K562 (cell line): Measurements from ENCODE around the gene HSD17B1. TPM values are rescaled to one million over a fixed set of nuclear protein-coding genes. Genes with fewer than 3 reads are reported as not detected.
A peak's percentile ranks its signal among the peaks of the same experiment; 100 is the strongest.

Source experiments
- FOXP1 ChIP-seq: sonication (generic); formaldehyde crosslinking; IDR thresholded peaks from 2 replicates; pipeline ENCODE4 v1.8.0; 2022; ENCODE audit warnings: mild to moderate bottlenecking, missing genetic modification reagents
- HMGXB4 ChIP-seq: sonication (generic); formaldehyde crosslinking; IDR thresholded peaks from 2 replicates; pipeline ENCODE4 v1.8.1; 2023; ENCODE audit warnings: mild to moderate bottlenecking, missing genetic modification reagents
- IRF2 ChIP-seq: sonication (generic); formaldehyde crosslinking; IDR thresholded peaks from 2 replicates; pipeline ENCODE4 v1.8.1; 2022; ENCODE audit warnings: mild to moderate bottlenecking, missing genetic modification reagents
- MLLT1 ChIP-seq, 2 experiments: fragments of 450-650 bp; IDR thresholded peaks; 2 replicates each; pipeline ENCODE4 v1.6.1; 2016
- SIN3A ChIP-seq, 2 experiments: fragments of 150-350 bp in 1 of 2; IDR thresholded peaks; 2 replicates each; pipeline ENCODE4 v1.6.1; 2011 to 2016; ENCODE audit warnings: borderline replicate concordance in 2 of 2, low read depth in 2 of 2, low read length in 2 of 2, mild to moderate bottlenecking in 2 of 2, moderate library complexity in 2 of 2; ENCODE audit not compliant: control insufficient read depth in 1 of 2
- SMAD1 ChIP-seq: fragments of 150-350 bp; IDR thresholded peaks from 2 replicates; pipeline ENCODE4 v1.6.1; 2014; ENCODE audit warnings: low read length, low read depth; ENCODE audit not compliant: partially characterized antibody
- SNAPC5 ChIP-seq: fragments of 250-450 bp; sonication (Bioruptor Pico); IDR thresholded peaks from 2 replicates; pipeline ENCODE4 v1.8.0; 2021; ENCODE audit warnings: moderate library complexity, mild to moderate bottlenecking, inconsistent platforms
- TAF1 ChIP-seq: IDR thresholded peaks from 2 replicates; pipeline ENCODE4 v1.6.1; 2011; ENCODE audit warnings: mild to moderate bottlenecking, low read length, moderate library complexity; ENCODE audit not compliant: insufficient read depth, control insufficient read depth, severe bottlenecking; ENCODE audit errors: extremely low read depth
- U2AF1 ChIP-seq: fragments of 200-400 bp; formaldehyde crosslinking; optimal IDR thresholded peaks from 2 replicates; pipeline ENCODE3; 2017; ENCODE audit warnings: mild to moderate bottlenecking, low read depth, low read length, moderate library complexity
- ZC3H11A ChIP-seq: IDR thresholded peaks from 2 replicates; pipeline ENCODE4 v1.6.1; 2012; ENCODE audit warnings: low read depth, low read length, improper control_type of control experiment
- ZNF398 ChIP-seq: fragments of 250-450 bp; sonication (Bioruptor Pico); IDR thresholded peaks from 2 replicates; pipeline ENCODE4 v1.8.0; 2021; ENCODE audit warnings: moderate library complexity, mild to moderate bottlenecking, inconsistent platforms
- ZNF518B ChIP-seq: fragments of 250-450 bp; sonication (Bioruptor Pico); IDR thresholded peaks from 2 replicates; pipeline ENCODE4 v1.5.0; 2021; ENCODE audit warnings: mild to moderate bottlenecking, moderate library complexity
- ZNF639 ChIP-seq, 2 experiments: fragments of 200-800 bp in 1 of 2; sonication (Bioruptor generic) in 1 of 2; sonication (generic) in 1 of 2; formaldehyde crosslinking in 1 of 2; IDR thresholded peaks in 1 of 2; conservative IDR thresholded peaks in 1 of 2; 2 replicates each; pipeline versions ENCODE4 v1.5.0 to v1.6.1; 2016 to 2020; ENCODE audit warnings: missing compliant biosample characterization in 1 of 2, missing genetic modification characterization in 1 of 2, missing genetic modification reagents in 1 of 2
- ZNF764 ChIP-seq: fragments of 250-450 bp; sonication (Bioruptor Pico); IDR thresholded peaks from 2 replicates; pipeline ENCODE4 v1.4.0; 2020; ENCODE audit warnings: low read depth, mild to moderate bottlenecking, moderate library complexity
- polyA plus RNA-seq, 8 experiments: library from polyadenylated mRNA; depleted of rRNA in 4 of 8; stranded (reverse) in 5 of 8; unstranded in 3 of 8; fragments of >200 nt; fragmentation: Nextera tagmentation in 2 of 8; fragmentation: Illumina TruSeq in 1 of 8; extraction: Ambion mirVana in 2 of 8; extraction: Trizol in 1 of 8; gene quantifications; 2 replicates each; pipeline versions ENCODE4 v1.2.1 to v1.2.3, GENCODE V29; 2011 to 2014; ENCODE audit warnings: inconsistent platforms in 1 of 8, missing spikeins in 1 of 8
- total RNA-seq, 7 experiments: library from RNA; depleted of rRNA in 6 of 7; stranded (reverse); fragments of >200 nt in 6 of 7; fragmentation: Illumina TruSeq in 2 of 7; extraction: Trizol in 2 of 7; gene quantifications; 2 replicates each; pipeline versions ENCODE4 v1.2.1 to v1.2.3, GENCODE V29; 2011 to 2021; ENCODE audit warnings: low replicate concordance in 1 of 7

The HSD17B1 gene
- total and polyA plus RNA-seq, 9 of the 15 experiments (the other 6 are each of a cell fraction or from before 2014, with no cell fraction given): 0.55 to 21.1 (median 3.6) TPM

- TF ChIP-seq MLLT1 (IDR thresholded peaks at IDR 0.05): 0 out of 4 replicates have a peak, but pooled peaks of 1 of the 2 experiments have one; percentile 47
- no peak for TF ChIP-seq ZC3H11A
- no peak for TF ChIP-seq ZNF518B (CRISPR knock-in tag)
- TF ChIP-seq ZNF764: no peak
- TF ChIP-seq HMGXB4 (CRISPR knock-in tag): no peak
- TF ChIP-seq ZNF398 (CRISPR knock-in tag): no peak
- TF ChIP-seq TAF1: peak; percentile 49
- TF ChIP-seq U2AF1: no peak
- no peak for TF ChIP-seq SNAPC5 (CRISPR knock-in tag)
- no peak for TF ChIP-seq IRF2
- TF ChIP-seq ZNF639 (CRISPR knock-in tag; conservative IDR thresholded peaks at IDR 0.05 in 1 of 2, IDR thresholded peaks at IDR 0.05 in 1 of 2): 0 out of 4 replicates have a peak, but pooled peaks of 1 of the 2 experiments have one; percentile 2
- peak in 1 of 2 experiments; percentile 76; a peak in 1 of 4 replicates for TF ChIP-seq SIN3A (IDR thresholded peaks at IDR 0.05; ENCODE audit: borderline replicate concordance in 2 of 2, control insufficient read depth in 1 of 2, low read depth in 2 of 2, low read length in 2 of 2)
- TF ChIP-seq FOXP1: no peak
- TF ChIP-seq SMAD1: no peak
Measured at GRCh38 chr17:42554250-42555121, 1.8 kb downstream of the HSD17B1 start (continued).
